GM21367 (cell line): ENCODE results near the gene TUBA4B.

ENCODE experiments used
- ATAC-seq: cut with Tn5 transposase; IDR thresholded peaks from one replicate; pipeline ENCODE4 v1.9.1; 2021; ENCODE audit not compliant: unreplicated experiment

Gene TUBA4B

GRCh38 chr2:219314804-219315468 is 61.9 kb downstream of the TUBA4B start:
- ATAC-seq = no peak
